Thyroid gland (tissue), 4 donors: ENCODE results near the gene BCL2. TPM values are rescaled to one million over a fixed set of nuclear protein-coding genes. Genes with fewer than 3 reads are reported as not detected.

Experiments
- DNase-seq, 2 donors: peaks; one replicate each; pipeline ENCODE4 v3.0.0-alpha.2; 2019
- H3K27ac ChIP-seq, 3 donors: fragments of 200-600 bp; sonication (generic); 1 replicate in 2 of 3; 2 replicates in 1 of 3; pipeline ENCODE4 v1.5.1; 2016 to 2019; ENCODE audit warnings: mild to moderate bottlenecking in 1 of 3, moderate library complexity in 1 of 3
- H3K27me3 ChIP-seq: fragments of 200-600 bp; sonication (generic); one replicate; pipeline ENCODE4 v1.5.1; 2019
- H3K36me3 ChIP-seq, 2 donors: fragments of 200-600 bp; sonication (generic); one replicate each; pipeline ENCODE4 v1.5.1; 2016 to 2019
- H3K4me1 ChIP-seq, 2 donors: fragments of 200-600 bp; sonication (generic); one replicate each; pipeline ENCODE4 v1.5.1; 2017 to 2019
- H3K4me3 ChIP-seq, 3 donors: fragments of 200-600 bp; sonication (generic); replicated peaks in 1 of 3; 1 replicate in 2 of 3; 2 replicates in 1 of 3; pipeline ENCODE4 v1.5.1; 2016; ENCODE audit warnings: mild to moderate bottlenecking in 1 of 3
- H3K9me3 ChIP-seq: fragments of 200-600 bp; sonication (generic); one replicate; pipeline ENCODE4 v1.5.1; 2017
- POLR2A ChIP-seq, 2 donors: fragments of 450-650 bp; IDR thresholded peaks; one replicate each; pipeline ENCODE4 v1.6.1; 2017; ENCODE audit warnings: antibody characterized with exemption in 2 of 2, mild to moderate bottlenecking in 2 of 2, moderate library complexity in 1 of 2
- WGBS, 2 donors: methylation state at CpG; one replicate each; pipeline ENCODE4 v1.1.5; 2017; 5-methylcytosine and 5-hydroxymethylcytosine counted together
- intact Hi-C: fragments of 100-400 bp; cut with DNase I; formaldehyde crosslinking; loops from one replicate; pipeline ENCODE4 v1.15.1; 2023
- total RNA-seq, 4 donors: library from RNA; depleted of rRNA; stranded (reverse); fragments of >200 nt; gene quantifications; one replicate each; pipeline ENCODE4 v1.2.3, GENCODE V29; 2016
- TF ChIP-seq, protein P1 (sequence below), 6 experiments: fragments of 200-600 bp in 3 of 6; fragments of 450-650 bp in 3 of 6; sonication (generic) in 3 of 6; IDR thresholded peaks; one replicate each; pipeline ENCODE4 v1.5.1; 2016 to 2019; ENCODE audit warnings: antibody characterized with exemption in 6 of 6, mild to moderate bottlenecking in 2 of 6, inconsistent platforms in 1 of 6, moderate library complexity in 1 of 6

BCL2 gene
- total RNA-seq, 4 donors from 2014 or later, result 108 to 163 (median 115) TPM

DNA sequence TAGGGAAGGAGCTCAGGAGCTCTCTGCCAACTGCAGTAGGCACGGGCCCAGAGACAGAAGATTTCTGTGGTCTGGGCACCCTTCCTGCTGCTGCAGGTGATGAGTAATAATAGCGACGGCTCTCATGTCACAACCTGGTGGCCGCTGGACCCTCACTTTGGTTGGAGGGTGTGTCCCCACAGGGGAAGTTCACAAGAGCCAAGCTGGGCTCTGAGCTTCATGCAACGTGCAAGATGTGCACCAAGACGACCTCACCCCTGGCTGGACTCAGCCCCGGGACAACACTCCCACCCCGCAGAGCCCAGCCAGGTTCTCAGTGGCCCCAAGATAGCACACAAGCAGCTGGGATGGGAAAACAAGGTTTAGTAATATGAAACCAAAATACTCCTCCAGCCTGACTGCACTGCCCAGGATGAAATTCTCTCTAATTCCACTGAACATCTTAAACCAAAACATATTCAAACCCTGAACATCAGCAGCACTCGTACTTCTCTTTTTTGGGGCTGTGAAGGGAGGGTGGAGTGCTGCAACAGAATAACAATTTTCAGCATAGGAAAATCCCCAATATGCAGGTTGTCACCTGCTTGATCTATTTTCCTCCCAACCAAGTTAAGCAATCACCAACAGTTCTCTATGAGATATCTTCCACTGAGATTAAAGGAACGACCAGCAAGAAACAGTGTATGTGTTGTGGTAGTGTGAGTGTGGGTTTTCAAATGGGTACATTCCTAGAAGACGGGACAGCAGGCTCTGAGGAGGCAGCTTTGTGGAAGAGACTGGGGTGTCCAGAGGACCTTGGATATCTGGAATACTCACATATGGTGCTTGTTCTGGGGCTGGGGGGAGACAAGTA lies 26.5 kb downstream of the BCL2 start:
- Histone ChIP-seq H3K4me1 (peaks cover 37 to 58% of the 10 kb centered on the region in 2 donors), H3K27me3 (no peaks in the 10 kb centered on the region), H3K4me3 (no peak overlapping the region), H3K9me3 (no peaks in the 10 kb centered on the region), H3K27ac (no peak overlapping the region), H3K36me3 (no peaks in the 10 kb centered on the region)
- no peak for DNase-seq
- 67 to 82% methylated on average over 8 of the region's 11 CpGs for WGBS, 2 donors
- TF ChIP-seq, protein P1, sequence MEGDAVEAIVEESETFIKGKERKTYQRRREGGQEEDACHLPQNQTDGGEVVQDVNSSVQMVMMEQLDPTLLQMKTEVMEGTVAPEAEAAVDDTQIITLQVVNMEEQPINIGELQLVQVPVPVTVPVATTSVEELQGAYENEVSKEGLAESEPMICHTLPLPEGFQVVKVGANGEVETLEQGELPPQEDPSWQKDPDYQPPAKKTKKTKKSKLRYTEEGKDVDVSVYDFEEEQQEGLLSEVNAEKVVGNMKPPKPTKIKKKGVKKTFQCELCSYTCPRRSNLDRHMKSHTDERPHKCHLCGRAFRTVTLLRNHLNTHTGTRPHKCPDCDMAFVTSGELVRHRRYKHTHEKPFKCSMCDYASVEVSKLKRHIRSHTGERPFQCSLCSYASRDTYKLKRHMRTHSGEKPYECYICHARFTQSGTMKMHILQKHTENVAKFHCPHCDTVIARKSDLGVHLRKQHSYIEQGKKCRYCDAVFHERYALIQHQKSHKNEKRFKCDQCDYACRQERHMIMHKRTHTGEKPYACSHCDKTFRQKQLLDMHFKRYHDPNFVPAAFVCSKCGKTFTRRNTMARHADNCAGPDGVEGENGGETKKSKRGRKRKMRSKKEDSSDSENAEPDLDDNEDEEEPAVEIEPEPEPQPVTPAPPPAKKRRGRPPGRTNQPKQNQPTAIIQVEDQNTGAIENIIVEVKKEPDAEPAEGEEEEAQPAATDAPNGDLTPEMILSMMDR (IDR thresholded peaks at IDR 0.05), result no peak
- TF ChIP-seq POLR2A (IDR thresholded peaks at IDR 0.05), result no peak
- intact Hi-C loops, result no loop called here

DNA sequence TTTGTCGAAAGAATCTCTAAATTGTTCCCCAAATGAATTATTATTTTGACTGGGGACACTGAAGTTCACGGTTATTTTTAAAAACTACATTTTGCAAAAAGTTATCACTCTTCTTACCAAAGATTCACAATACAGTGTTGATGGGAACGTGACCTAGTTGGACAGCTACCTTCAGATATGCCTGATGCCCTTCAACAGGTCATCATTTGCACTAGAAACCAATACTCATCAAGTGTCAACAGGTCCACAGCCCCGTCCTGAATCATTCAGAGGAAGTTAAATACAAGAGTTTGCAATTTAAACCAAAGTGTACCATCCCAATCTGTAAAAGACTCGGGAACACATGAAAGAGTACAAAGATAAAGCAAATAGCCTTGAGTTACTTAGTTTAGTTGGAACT lies 28.3 kb downstream of the BCL2 start:
- intact Hi-C loops, result no loop called here
- no peaks in the 10 kb centered on the region for H3K27me3 ChIP-seq
- no peak overlapping the region for H3K27ac ChIP-seq
- no peaks in the 10 kb centered on the region for H3K36me3 ChIP-seq
- peaks cover 27 to 54% of the 10 kb centered on the region in 2 donors for H3K4me1 ChIP-seq
- H3K4me3 ChIP-seq, result no peak overlapping the region
- no peak for DNase-seq
- H3K9me3 ChIP-seq, result no peaks in the 10 kb centered on the region
- WGBS, 2 donors, result 93 to 95% methylated on average over 5 of the region's 5 CpGs
- TF ChIP-seq, protein P1 (IDR thresholded peaks at IDR 0.05), result no peak
- TF ChIP-seq POLR2A (IDR thresholded peaks at IDR 0.05), result no peak

DNA sequence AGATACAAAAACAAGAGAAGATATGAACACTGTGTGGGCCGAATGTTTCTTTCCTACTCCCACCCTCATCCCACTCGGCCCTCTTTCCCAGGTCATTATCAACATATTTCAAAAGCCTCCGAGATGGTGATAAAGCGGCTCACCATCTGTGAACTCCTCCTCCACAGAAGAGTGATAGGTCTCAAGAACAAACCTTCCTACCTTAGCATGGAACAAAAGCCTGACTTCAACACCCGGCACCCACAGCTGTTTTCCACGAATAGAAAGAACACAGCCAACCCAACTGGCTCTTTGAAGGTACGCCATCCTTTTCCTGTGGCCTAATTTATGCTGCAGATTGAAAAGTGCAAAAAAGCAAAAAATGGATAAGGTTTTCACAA lies 28.8 kb downstream of the BCL2 start:
- intact Hi-C loops, result no loop called here
- no peaks in the 10 kb centered on the region for H3K9me3 ChIP-seq
- H3K27me3 ChIP-seq, result no peaks in the 10 kb centered on the region
- H3K4me1 ChIP-seq, result peaks cover 27 to 49% of the 10 kb centered on the region in 2 donors
- DNase-seq, result no peak
- no peak overlapping the region for H3K27ac ChIP-seq
- H3K36me3 ChIP-seq, result no peaks in the 10 kb centered on the region
- 85 to 86% methylated on average over 7 of the region's 7 CpGs for WGBS, 2 donors
- H3K4me3 ChIP-seq, result no peak overlapping the region
- TF ChIP-seq, protein P1 (IDR thresholded peaks at IDR 0.05), result no peak
- no peak for TF ChIP-seq POLR2A (IDR thresholded peaks at IDR 0.05)

DNA sequence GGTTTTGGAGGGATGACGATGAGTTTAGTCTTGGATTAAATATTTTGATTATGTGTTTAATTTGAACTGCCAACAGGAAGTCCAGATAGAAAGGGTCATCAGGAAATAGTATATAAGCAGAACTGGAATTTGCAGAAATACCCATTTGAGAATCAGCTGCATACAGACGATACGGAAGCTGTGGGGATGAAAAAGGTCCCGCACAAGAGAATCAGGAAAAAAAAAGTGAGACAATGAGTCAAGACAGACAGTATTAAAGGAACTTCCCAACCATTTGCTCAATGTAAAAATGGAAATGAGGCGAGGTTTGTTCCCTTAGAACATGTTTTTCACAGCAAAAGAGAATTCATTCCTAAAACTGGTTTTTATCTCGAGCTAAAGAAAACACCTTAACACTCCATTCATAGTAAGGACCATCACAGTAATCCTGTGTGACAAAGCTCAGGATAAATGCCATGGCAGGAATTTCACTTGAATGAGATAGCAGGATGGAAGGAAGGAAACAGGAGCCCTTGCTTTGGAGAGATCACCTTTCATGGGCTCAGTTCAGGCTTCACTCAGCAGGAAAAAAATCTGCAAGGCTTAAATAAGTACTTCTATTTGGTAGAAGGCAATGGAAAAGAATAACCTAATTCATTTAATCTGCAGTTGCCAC lies 29.3 kb downstream of the BCL2 start:
- DNase-seq, result no peak
- Histone ChIP-seq H3K27ac (peak overlapping the region in 1 of 3 donors; percentile 27), H3K4me1 (peaks cover 28 to 53% of the 10 kb centered on the region in 2 donors)

More for the DNA sequence above, 29.3 kb downstream of the BCL2 start:
- H3K9me3 ChIP-seq, result no peaks in the 10 kb centered on the region
- TF ChIP-seq, protein P1 (IDR thresholded peaks at IDR 0.05), result no peak
- no peak for TF ChIP-seq POLR2A (IDR thresholded peaks at IDR 0.05)
- 71 to 77% methylated on average over 6 of the region's 6 CpGs for WGBS, 2 donors
- no peaks in the 10 kb centered on the region for H3K27me3 ChIP-seq
- intact Hi-C loops, result no loop called here
- H3K36me3 ChIP-seq, result no peaks in the 10 kb centered on the region
- no peak overlapping the region for H3K4me3 ChIP-seq
